NCI-H2081 treated with DMSO at 0.1 percent for 48 hours (cell line): ENCODE measurements around the gene ZYG11A.

Experiments
- DNase-seq: peaks from one replicate; lab custom pipeline; 2025; lab: John Stamatoyannopoulos, UW

ZYG11A gene

DNA sequence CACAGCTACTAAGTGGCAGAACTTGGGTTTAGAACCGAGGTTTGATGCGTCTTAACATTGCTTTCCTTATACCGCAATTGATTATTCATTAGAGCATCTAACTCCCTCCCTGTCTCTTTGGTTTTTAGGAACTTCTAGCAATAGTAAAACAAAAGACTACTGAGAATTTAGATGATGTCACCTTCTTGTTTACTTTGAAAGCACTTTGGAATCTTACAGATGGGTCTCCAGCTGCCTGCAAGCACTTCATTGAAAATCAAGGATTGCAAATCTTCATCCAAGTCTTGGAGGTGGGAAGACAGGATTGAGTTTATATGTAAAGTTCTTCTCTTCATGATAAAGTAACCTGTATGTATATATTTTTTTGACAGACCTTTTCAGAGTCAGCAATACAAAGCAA, 35.0 kb downstream of the ZYG11A start:
- DNase-seq, result no peak

- no peak for DNase-seq
Measured at GRCh38 chr1:52880206-52880605, 37.6 kb downstream of the ZYG11A start.

GRCh38 chr1:52887483-52887882, 44.9 kb downstream of the ZYG11A start:
- DNase-seq, result no peak

DNA sequence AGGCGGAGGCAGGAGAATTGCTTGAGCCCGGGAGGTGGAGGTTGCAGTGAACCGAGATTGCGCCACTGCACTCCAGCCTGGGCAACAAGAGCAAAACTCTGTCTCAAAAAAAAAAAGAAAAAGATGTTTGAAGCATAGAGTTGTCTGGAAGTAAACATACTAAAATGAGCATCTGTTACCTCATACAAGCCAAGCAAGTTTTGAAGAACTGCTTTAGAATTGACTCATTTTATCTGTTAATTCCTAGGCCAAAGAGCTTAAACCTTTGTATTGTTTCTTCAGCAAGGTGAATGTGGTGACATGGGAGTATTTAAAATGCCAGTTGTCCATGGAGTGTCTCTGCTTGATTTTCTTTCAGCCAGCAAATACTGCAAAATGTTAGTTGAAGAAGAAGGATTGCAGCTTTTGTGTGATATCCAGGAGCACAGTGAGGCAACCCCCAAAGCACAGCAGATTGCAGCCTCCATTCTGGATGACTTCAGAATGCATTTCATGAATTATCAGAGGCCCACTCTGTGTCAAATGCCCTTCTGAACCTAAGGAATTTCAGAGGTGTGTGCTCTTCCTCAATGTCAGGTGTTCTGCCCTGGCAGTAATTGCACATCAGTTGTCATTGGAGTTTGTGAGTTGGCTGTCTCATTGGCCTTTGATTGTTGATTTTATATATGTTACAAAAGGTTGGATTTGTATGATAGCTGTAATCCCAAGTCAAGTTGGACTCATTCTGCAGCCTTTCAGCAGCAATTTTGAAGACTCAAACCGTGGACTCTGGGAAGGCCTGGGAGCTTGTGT, 50.1 kb downstream of the ZYG11A start:
- DNase-seq, result no peak

DNA sequence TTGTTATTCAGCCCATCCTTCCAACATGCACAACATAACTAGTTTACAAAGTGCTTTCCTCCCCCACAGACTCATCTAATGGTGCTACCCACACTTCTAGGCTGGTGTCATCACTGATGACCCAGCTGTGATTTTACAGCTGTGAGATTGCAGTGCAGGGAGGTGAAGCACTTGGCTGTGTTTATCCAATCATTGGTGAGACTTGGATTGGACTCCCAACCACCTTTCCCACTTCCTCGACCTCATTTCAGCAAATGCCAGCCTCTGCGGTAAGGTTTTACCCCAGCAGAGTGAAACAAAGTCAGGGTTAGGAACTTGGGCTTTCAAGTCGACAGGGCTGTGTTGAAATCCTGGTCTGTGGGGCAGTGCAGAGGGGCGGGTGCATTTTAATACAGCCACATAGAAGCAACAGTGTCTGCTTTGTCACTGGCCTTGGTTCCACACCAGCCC, 56.9 kb downstream of the ZYG11A start:
- no peak for DNase-seq

- no peak for DNase-seq
Measured at GRCh38 chr1:52900402-52900801, 57.8 kb downstream of the ZYG11A start.

GRCh38 chr1:52901384-52901783, 58.8 kb downstream of the ZYG11A start:
- no peak for DNase-seq

DNA sequence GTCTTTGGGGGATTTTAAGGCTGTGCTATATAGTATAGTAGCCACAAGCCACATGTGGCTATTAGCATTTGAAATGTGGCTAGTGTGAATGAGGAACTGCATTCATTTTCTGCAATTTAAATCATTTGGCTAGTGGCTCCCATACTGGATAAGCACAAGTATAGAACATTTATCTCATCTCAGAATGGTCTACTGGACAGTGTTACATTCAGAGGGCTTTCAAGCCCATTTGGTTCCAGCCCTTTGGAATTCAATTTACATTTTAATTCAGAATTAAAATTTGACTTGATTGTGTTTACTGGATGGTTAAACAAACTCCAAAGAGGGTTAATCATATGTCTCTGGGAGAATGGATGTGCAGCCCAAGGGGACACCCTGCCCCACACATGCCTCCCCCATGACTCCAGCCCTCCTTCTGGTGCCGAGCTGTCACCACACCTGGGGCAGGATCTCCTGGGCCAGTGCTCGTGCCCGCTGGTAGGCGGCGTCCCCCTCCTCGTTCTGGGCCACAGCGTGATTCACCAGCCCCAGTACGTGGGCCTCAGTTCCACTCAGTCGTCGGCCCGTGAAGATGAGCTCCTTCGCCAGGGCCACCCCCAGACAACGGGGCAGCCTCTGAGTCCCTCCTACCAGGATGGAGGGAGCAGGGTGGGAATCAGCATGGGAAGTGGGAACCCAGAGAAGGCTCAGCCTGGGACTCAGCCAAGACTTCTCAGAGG, 61.8 kb downstream of the ZYG11A start:
- no peak for DNase-seq

- DNase-seq, result no peak
Measured at GRCh38 chr1:52904927-52905698, 62.6 kb downstream of the ZYG11A start.

DNA sequence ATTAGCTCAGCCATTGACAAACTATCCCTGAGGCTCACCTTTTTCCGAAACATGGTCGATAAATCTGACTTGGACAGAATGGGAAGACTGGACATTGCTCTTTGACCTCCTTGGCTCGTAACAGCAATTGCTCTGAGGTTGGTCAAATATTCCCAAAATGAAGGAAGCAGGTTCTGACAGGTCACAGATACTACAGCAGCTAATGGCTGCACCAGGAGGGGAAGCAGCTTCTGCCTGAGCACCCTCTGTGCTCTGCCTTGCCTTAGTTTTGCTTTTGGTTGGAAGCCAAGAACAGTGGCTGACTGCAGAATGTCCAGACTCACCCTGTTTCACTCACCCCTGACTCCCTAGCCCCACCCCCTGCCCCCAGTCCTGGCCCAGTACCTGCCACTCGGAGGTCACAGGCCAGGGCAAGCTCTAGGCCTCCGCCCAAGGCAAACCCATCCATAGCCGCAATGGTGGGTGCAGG, 63.6 kb downstream of the ZYG11A start:
- DNase-seq, result no peak

- no peak for DNase-seq
Measured at GRCh38 chr1:52907068-52907811, 64.7 kb downstream of the ZYG11A start.

DNA sequence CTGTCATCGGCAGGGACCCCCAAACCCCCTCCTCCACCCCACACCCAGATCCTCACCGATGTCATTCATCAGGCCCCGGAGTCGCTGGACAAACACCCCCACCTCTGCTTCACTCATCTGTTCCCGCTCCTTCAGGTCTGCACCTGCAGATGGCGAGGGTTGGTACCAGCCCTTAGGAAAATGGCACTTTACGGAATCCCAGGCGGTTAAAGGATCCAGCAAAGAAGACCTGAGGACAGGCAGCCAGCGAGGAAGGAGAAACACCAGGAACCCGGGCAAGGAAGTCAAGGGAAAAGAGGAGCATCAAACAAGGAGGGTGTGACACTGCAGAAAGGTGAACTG, 65.2 kb downstream of the ZYG11A start:
- no peak for DNase-seq

- DNase-seq, result no peak
Measured at GRCh38 chr1:52911541-52911940, 69.0 kb downstream of the ZYG11A start.

DNA sequence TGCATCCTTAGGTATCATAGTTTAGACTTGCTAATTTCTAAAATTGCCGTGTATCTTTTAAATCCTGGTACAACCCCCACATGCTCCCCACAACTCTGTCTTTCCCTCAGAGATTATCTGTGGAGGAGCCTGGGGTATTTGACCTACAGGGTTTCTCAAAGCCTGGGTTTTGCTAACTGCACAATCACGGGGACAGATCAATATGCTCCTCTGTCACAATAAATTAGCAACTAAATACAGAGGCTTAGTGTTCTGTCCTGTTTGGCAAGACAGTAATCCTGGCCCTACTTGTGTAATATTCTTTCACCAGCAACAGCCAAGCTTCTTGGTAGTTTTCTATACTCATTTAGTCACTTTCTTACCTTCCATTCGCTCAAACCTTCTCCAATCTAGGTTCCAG, 70.5 kb downstream of the ZYG11A start:
- DNase-seq, result no peak

DNA sequence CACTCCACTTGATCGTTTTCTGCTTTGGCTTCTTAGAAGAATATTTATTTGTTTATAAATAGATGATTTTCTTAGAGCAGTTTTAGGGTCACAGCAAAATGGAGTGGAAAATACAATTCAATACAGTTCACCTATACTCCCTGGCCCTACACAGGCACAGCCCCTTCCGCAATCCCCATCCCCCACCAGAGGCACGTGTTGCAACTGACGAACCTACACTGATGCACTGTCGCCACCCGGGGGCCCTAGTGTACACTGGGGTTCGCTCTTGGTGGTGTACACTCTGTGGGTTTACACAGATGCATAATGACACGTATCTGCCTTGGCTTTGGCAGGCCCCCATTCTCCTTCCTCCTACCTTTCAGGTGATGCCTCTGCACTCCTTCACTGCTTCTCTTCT, 71.0 kb downstream of the ZYG11A start:
- DNase-seq, result no peak

GRCh38 chr1:52914463-52914862, 71.9 kb downstream of the ZYG11A start:
- DNase-seq, result no peak

- DNase-seq, result no peak
Measured at GRCh38 chr1:52915211-52915854, 72.8 kb downstream of the ZYG11A start.

DNA sequence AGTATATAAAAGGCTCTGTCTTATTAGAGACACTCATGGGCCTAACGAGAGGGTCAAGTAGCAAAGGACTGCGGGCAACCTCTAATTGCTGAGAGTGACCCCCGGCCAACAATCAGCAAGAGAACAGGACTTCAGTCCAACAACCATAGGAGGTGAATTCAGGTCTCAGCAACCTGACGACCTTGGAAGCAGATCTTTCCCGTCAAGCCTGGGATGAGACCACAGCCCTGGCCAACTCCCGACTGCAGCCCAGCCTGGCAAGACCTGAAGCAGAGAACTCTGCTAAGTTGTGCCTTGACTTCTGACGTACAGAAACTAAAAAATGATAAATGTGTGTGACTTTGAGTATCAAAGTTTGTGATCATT, 73.3 kb downstream of the ZYG11A start:
- no peak for DNase-seq

DNA sequence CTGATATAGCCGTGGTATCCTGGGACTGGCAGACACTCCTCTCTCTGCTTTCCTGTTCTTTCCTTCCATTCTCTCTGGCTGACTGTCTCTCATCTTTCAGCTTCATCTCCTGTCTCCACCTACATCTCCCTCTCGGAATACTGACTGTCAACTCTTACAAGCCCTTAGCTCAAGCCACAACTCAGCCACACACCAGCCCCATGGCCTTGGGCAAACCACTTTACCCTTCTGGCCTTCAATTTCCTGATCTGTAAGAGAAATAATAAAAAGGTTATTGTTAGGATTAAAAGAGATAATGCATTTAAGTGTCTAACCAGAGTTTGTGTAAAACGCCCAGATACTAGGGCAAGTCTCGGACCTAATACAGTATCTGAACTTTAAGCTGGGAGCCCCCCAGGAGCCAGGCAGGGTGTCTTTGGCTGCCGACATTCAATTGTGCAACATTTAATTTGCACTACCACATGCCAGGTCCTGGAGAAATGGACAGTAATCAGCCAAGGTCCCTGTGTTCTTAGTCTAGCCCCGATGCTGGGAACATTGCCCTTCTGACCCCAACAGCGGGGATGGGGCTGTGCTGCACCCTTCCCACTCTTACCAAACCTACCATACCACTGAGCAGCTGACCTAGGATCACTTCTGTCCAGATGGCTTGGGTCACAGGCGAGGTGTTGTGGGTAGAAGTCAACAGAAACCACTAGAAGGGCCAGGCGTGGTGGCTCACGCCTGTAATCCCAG, 73.8 kb downstream of the ZYG11A start:
- DNase-seq, result no peak

DNA sequence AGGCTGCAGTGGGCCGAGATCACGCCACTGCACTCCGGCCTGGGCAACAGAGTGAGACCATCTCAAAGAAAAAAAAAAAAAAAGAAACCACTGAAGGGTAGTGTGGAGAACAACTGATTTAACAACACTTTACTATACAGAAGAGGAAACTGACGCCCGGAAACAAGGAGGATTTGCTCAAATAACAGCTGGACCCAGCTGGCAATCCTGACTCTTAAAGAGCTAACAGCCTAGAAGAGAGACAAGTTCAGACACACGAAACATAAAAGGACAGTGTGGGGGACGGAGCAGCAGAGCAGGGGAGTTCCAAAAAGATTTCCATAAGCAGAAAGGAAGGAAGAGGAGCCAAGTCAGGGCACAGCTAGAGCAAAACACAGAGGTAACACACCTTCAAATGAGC, 74.6 kb downstream of the ZYG11A start:
- no peak for DNase-seq

GRCh38 chr1:52917581-52917980, 75.0 kb downstream of the ZYG11A start:
- DNase-seq, result no peak
